ENCODE results near the gene THAP4.

The THAP4 gene

DNA sequence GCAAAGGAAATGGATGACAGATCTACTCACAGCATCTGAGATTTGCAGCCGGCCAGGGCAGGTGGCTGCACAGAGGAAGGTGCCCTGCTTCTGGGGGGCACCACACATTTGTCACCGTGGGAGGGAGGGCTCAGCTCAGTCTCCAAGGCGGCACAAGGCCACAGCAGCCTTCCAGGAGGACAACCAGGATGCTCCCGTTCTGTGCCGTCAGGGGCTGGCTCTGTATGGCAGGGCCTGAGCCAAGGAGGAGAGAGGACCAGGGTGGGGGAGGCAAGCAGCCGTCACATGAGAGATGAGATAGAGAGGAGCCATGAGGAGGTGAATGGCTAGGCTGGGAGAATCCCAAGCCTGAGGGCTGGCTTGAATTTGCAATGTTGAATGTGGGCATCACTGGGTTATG, 83.0 kb downstream of the THAP4 start:
- Histone ChIP-seq H3K27ac (no peak overlapping the region), H3K36me3 (no peaks in the 10 kb centered on the region), H3K27me3 (peaks cover 0 to 54% of the 10 kb centered on the region in 2 donors), H3K4me3 (no peak overlapping the region), H3K4me1 (peaks cover 0 to 7% (median under 1%) of the 10 kb centered on the region in 4 donors), H3K9me3 (peaks cover 0 to 3% (median 2%) of the 10 kb centered on the region in 3 donors)
- intact Hi-C loops (cut with DNase I; ENCODE audit: low total_unique reads) = no loop called here
- TF ChIP-seq, protein P1, sequence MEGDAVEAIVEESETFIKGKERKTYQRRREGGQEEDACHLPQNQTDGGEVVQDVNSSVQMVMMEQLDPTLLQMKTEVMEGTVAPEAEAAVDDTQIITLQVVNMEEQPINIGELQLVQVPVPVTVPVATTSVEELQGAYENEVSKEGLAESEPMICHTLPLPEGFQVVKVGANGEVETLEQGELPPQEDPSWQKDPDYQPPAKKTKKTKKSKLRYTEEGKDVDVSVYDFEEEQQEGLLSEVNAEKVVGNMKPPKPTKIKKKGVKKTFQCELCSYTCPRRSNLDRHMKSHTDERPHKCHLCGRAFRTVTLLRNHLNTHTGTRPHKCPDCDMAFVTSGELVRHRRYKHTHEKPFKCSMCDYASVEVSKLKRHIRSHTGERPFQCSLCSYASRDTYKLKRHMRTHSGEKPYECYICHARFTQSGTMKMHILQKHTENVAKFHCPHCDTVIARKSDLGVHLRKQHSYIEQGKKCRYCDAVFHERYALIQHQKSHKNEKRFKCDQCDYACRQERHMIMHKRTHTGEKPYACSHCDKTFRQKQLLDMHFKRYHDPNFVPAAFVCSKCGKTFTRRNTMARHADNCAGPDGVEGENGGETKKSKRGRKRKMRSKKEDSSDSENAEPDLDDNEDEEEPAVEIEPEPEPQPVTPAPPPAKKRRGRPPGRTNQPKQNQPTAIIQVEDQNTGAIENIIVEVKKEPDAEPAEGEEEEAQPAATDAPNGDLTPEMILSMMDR (IDR thresholded peaks at IDR 0.05) = no peak
- DNase-seq = no peak

DNA sequence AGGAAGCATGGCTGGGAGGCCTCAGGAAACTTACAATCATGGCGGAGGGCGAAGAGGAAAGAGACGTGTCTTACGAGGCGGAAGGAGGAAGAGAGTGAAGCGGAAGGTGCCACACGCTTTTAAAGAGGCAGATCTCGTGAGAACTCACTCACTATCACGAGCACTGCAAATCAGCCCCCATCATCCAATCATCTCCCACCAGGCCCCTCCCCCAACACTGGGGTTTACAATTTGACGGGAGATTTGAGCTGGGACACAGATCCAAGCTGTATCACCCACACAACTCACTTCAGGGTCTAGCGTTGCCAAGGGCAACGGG, 83.5 kb downstream of the THAP4 start:
- TF ChIP-seq, protein P1 (IDR thresholded peaks at IDR 0.05) = no peak
- Histone ChIP-seq H3K9me3 (peaks cover 0 to 3% (median 2%) of the 10 kb centered on the region in 3 donors), H3K4me1 (peaks cover 0 to 2% (median 0%) of the 10 kb centered on the region in 4 donors), H3K27me3 (peaks cover 0 to 54% of the 10 kb centered on the region in 2 donors), H3K36me3 (no peaks in the 10 kb centered on the region), H3K27ac (no peak overlapping the region), H3K4me3 (no peak overlapping the region)
- DNase-seq = no peak
- intact Hi-C loops (cut with DNase I; ENCODE audit: low total_unique reads) = no loop called here

DNA sequence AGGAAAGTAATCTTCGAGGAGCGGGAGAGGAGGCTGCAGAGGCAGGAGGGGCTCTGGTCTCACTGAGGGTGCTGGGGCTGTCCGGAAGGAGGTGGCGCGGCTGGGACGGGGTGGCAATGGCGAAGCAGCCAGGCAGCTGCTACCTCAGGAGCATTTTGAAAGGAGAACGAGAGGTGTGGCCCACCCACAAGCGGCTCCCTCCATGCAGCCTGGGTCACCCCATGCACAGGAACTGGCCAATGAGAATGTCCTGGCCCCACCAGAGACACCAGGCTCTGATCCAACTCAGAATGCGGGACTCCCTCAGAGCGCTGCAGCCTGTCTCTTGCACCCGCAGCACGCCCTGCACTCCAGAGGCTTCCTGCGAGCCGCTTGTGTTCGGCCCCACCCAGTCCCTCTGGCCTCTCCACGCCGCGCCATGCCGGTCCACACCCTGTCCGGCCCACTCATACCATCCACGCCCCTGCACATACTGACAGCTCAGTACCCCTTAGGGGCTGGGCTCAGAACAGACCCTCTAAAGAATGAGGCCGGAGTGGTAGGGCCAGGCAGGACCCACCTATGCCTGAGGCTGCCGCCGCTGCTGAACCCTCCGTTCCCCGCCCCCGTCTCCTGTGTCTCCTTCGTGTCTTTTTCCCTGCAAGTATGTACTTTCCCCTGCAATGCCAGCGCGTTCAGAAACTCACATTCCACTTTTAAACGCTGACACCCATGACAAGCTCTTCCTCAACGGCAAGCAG, 84.8 kb downstream of the THAP4 start:
- Histone ChIP-seq H3K36me3 (no peaks in the 10 kb centered on the region), H3K9me3 (peaks cover 0 to 3% (median 0%) of the 10 kb centered on the region in 3 donors), H3K27ac (no peak overlapping the region), H3K27me3 (peaks cover 0 to 63% of the 10 kb centered on the region in 2 donors), H3K4me1 (peaks cover 0 to 6% (median 2%) of the 10 kb centered on the region in 4 donors), H3K4me3 (no peak overlapping the region)
- intact Hi-C loops (cut with DNase I; ENCODE audit: low total_unique reads) = no loop called here
- TF ChIP-seq, protein P1 (IDR thresholded peaks at IDR 0.05) = no peak
- DNase-seq = no peak

DNA sequence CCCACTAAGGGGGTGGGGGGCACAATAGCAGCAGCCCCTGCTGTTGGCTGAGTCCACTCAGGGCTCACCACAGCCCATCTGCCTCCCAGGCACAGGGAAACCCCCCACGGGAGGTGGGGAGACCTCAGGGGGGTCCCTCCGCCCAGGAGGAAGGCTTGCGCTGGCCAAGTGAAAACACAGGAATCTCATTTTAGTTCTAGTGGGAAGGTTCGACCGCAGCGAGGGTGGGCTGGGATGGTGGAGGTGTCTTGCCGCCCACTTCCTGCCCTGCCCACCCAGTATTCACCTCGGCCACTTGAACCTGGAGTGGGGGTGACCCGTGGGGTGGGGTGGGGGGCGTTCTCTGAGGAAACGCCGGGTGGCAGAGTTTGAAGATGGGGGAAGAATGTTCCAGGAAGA, 85.4 kb downstream of the THAP4 start:
- H3K9me3 ChIP-seq = no peaks in the 10 kb centered on the region
- no peak overlapping the region for H3K4me3 ChIP-seq

DNA sequence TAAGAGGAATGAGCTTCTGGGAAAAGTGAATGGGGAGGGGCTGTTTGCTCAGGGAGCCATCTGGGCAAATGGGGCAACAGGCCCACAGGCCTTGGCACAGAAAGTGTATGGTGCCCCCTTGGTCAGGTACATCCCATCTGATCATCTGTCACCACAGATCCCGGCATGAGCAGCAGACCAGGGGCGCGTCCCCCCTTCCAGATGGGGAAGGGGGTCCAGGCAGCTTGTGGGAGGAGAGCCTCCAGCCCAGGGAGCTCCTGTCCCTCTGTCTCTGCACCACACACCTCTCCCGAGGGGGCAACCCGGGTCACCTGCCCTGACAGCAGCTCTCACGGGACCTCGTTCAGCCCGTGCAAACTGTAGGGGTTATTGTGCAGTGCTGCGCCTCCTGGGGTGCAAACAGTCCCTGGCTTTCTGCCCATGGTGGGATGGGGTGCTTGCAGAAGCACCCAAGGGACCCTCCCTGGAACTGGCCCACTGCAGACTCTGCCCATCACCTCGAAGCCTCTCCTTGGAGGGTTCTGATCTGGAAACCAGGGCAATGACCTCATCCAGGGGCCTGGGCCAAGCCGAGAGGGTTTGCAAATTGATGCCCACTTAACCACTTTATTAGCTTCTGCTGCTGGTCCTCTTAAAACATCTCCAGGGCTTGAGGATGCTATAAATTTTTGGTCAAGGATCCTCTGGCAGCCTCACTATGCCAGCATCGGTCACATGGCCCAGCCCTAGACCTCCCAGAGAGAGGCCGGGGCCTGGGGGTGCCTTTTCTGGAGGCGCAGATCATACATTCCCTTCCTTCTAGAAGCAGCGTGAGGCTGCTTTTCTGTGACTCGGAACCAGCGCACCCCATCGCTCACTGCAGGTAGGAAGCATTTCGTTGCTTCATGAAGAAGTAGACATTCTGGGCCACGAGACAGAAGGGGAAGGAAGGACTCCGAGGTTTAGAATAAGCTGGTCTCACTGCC, 86.1 kb downstream of the THAP4 start:
- no peak overlapping the region for H3K4me3 ChIP-seq
- H3K36me3 ChIP-seq = no peaks in the 10 kb centered on the region
- no peak for DNase-seq
- no peak overlapping the region for H3K27ac ChIP-seq
- peaks cover 0 to 73% of the 10 kb centered on the region in 2 donors for H3K27me3 ChIP-seq
- H3K4me1 ChIP-seq = peaks cover 0 to 13% (median 8%) of the 10 kb centered on the region in 4 donors
- intact Hi-C loops (cut with DNase I; ENCODE audit: low total_unique reads) = no loop called here
- no peaks in the 10 kb centered on the region for H3K9me3 ChIP-seq
- TF ChIP-seq, protein P1 (IDR thresholded peaks at IDR 0.05) = no peak

More for the DNA sequence above, 85.4 kb downstream of the THAP4 start:
- H3K27ac ChIP-seq = no peak overlapping the region
- peaks cover 0 to 12% (median 8%) of the 10 kb centered on the region in 4 donors for H3K4me1 ChIP-seq
- no peaks in the 10 kb centered on the region for H3K36me3 ChIP-seq
- DNase-seq = no peak
- TF ChIP-seq, protein P1 (IDR thresholded peaks at IDR 0.05) = no peak
- H3K27me3 ChIP-seq = peaks cover 0 to 69% of the 10 kb centered on the region in 2 donors
- intact Hi-C loops (cut with DNase I; ENCODE audit: low total_unique reads) = no loop called here
